Measurements from ENCODE around the gene ITGA11. TPM values are rescaled to one million over a fixed set of nuclear protein-coding genes. Genes with fewer than 3 reads are reported as not detected.

Gene ITGA11
- polyA plus RNA-seq, 1 of the 3 experiments (the other 2 are of a cell fraction), result 0.49 TPM

- no peak overlapping the region for H3K4me3 ChIP-seq (ENCODE audit: low read depth in 2 of 2, low read length in 1 of 2)
- no peaks in the 10 kb centered on the region for H3K9me3 ChIP-seq
- DNase-seq, result no peak
- H3K9me2 ChIP-seq, result no peaks in the 10 kb centered on the region
- POLR2A ChIA-PET, result interaction anchor here (0.9 kb wide), 1 partner anchor 11 kb away, joined by 3 read pairs; no protein-coding TSS in a partner anchor
- TF ChIP-seq TAF1 (IDR thresholded peaks at IDR 0.05; ENCODE audit: borderline replicate concordance, low read depth, low read length), result no peak
- no peak for TF ChIP-seq TEAD4 (IDR thresholded peaks at IDR 0.05; ENCODE audit: borderline replicate concordance, insufficient read depth)
- TF ChIP-seq, protein P1, sequence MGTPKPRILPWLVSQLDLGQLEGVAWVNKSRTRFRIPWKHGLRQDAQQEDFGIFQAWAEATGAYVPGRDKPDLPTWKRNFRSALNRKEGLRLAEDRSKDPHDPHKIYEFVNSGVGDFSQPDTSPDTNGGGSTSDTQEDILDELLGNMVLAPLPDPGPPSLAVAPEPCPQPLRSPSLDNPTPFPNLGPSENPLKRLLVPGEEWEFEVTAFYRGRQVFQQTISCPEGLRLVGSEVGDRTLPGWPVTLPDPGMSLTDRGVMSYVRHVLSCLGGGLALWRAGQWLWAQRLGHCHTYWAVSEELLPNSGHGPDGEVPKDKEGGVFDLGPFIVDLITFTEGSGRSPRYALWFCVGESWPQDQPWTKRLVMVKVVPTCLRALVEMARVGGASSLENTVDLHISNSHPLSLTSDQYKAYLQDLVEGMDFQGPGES (IDR thresholded peaks at IDR 0.05; ENCODE audit: low read depth, low read length), result no peak
- TF ChIP-seq GATA2 (CRISPR knock-in tag; IDR thresholded peaks at IDR 0.05), result no peak
- TF ChIP-seq MXI1 (IDR thresholded peaks at IDR 0.05; ENCODE audit: low read depth, low read length), result no peak
- TF ChIP-seq FOXM1 (IDR thresholded peaks at IDR 0.05; ENCODE audit: low read depth), result no peak
- peaks cover 6% of the 10 kb centered on the region; the same call in 1 of the 2 replicates for H3K79me2 ChIP-seq (ENCODE audit: insufficient read depth)
- H3K27ac ChIP-seq (ENCODE audit: low read depth in 2 of 2, low read length in 1 of 2), result no peak overlapping the region
- H3K4me1 ChIP-seq (ENCODE audit: control insufficient read depth in 1 of 2, insufficient read depth in 2 of 2, low read depth in 1 of 2, low read length in 1 of 2), result peaks cover 0 to 4% of the 10 kb centered on the region in 2 experiments; a peak in 2 of 4 replicates
- WGBS (ENCODE audit: low lambda C conversion rate), result 97% methylated on average over 6 of the region's 6 CpGs
- H3K36me3 ChIP-seq (replicated peaks in 1 of 2; ENCODE audit: control insufficient read depth in 1 of 2, insufficient read depth in 2 of 2, low read length in 1 of 2), result peaks cover 5 to 10% of the 10 kb centered on the region in 2 experiments
- H3K9ac ChIP-seq, result no peak overlapping the region
- no peaks in the 10 kb centered on the region for H4K20me1 ChIP-seq (ENCODE audit: insufficient read depth)
- H2AFZ ChIP-seq (ENCODE audit: low read depth), result no peak overlapping the region
- H3F3A ChIP-seq (replicated peaks; ENCODE audit: insufficient read depth), result peaks cover 14% of the 10 kb centered on the region
- CTCF ChIA-PET, result interaction anchor here (0.9 to 2.7 kb wide), 7 partner anchors 21 to 371 kb away, joined by 3 to 14 read pairs (median 3); partner anchors contain the start of gene FEM1B
- no peak overlapping the region for H3K4me2 ChIP-seq
- no peaks in the 10 kb centered on the region for H3K27me3 ChIP-seq (ENCODE audit: insufficient read depth)
These were observed 129.2 kb downstream of the ITGA11 start for GRCh38 chr15:68302729-68303128.

- Histone ChIP-seq H3K9me3 (no peaks in the 10 kb centered on the region), H3F3A (replicated peaks; ENCODE audit: insufficient read depth) (peaks cover 17% of the 10 kb centered on the region), H3K79me2 (ENCODE audit: insufficient read depth) (peaks cover 20% of the 10 kb centered on the region), H3K9ac (no peak overlapping the region), H3K4me2 (no peak overlapping the region), H3K4me1 (ENCODE audit: control insufficient read depth in 1 of 2, insufficient read depth in 2 of 2, low read depth in 1 of 2, low read length in 1 of 2) (peaks cover 0 to 4% of the 10 kb centered on the region in 2 experiments; a peak in 2 of 4 replicates), H3K27ac (ENCODE audit: low read depth in 2 of 2, low read length in 1 of 2) (no peak overlapping the region), H3K27me3 (ENCODE audit: insufficient read depth) (no peaks in the 10 kb centered on the region), H2AFZ (ENCODE audit: low read depth) (no peak overlapping the region), H3K9me2 (no peaks in the 10 kb centered on the region), H3K4me3 (ENCODE audit: low read depth in 2 of 2, low read length in 1 of 2) (no peak overlapping the region), H3K36me3 (replicated peaks in 1 of 2; ENCODE audit: control insufficient read depth in 1 of 2, insufficient read depth in 2 of 2, low read length in 1 of 2) (peaks cover 8 to 24% of the 10 kb centered on the region in 2 experiments), H4K20me1 (ENCODE audit: insufficient read depth) (no peaks in the 10 kb centered on the region)
- no peak for DNase-seq
- ChIA-PET POLR2A (no interaction called here), CTCF (no interaction called here)
- WGBS (ENCODE audit: low lambda C conversion rate), result 96% methylated on average over 8 of the region's 8 CpGs
- TF ChIP-seq SIN3A (IDR thresholded peaks at IDR 0.05; ENCODE audit: borderline replicate concordance, low read depth, low read length) (no peak), JUND (IDR thresholded peaks at IDR 0.05) (no peak), ELF1 (IDR thresholded peaks at IDR 0.05) (no peak), FOSL2 (IDR thresholded peaks at IDR 0.05; ENCODE audit: borderline replicate concordance, low read depth) (no peak), GATA2 (CRISPR knock-in tag; IDR thresholded peaks at IDR 0.05) (no peak), ZBTB33 (IDR thresholded peaks at IDR 0.05; ENCODE audit: borderline replicate concordance, low read depth) (no peak), CTCF (IDR thresholded peaks at IDR 0.05) (no peak), USF2 (IDR thresholded peaks at IDR 0.05; ENCODE audit: borderline replicate concordance, low read depth, low read length) (no peak), RAD21 (IDR thresholded peaks at IDR 0.05; ENCODE audit: low read length) (no peak), TCF12 (IDR thresholded peaks at IDR 0.05) (no peak)
- TF ChIP-seq, protein P2, sequence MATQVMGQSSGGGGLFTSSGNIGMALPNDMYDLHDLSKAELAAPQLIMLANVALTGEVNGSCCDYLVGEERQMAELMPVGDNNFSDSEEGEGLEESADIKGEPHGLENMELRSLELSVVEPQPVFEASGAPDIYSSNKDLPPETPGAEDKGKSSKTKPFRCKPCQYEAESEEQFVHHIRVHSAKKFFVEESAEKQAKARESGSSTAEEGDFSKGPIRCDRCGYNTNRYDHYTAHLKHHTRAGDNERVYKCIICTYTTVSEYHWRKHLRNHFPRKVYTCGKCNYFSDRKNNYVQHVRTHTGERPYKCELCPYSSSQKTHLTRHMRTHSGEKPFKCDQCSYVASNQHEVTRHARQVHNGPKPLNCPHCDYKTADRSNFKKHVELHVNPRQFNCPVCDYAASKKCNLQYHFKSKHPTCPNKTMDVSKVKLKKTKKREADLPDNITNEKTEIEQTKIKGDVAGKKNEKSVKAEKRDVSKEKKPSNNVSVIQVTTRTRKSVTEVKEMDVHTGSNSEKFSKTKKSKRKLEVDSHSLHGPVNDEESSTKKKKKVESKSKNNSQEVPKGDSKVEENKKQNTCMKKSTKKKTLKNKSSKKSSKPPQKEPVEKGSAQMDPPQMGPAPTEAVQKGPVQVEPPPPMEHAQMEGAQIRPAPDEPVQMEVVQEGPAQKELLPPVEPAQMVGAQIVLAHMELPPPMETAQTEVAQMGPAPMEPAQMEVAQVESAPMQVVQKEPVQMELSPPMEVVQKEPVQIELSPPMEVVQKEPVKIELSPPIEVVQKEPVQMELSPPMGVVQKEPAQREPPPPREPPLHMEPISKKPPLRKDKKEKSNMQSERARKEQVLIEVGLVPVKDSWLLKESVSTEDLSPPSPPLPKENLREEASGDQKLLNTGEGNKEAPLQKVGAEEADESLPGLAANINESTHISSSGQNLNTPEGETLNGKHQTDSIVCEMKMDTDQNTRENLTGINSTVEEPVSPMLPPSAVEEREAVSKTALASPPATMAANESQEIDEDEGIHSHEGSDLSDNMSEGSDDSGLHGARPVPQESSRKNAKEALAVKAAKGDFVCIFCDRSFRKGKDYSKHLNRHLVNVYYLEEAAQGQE (IDR thresholded peaks at IDR 0.05; ENCODE audit: low read depth, low read length), result no peak
- TF ChIP-seq, protein P3, sequence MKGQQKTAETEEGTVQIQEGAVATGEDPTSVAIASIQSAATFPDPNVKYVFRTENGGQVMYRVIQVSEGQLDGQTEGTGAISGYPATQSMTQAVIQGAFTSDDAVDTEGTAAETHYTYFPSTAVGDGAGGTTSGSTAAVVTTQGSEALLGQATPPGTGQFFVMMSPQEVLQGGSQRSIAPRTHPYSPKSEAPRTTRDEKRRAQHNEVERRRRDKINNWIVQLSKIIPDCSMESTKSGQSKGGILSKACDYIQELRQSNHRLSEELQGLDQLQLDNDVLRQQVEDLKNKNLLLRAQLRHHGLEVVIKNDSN (IDR thresholded peaks at IDR 0.05; ENCODE audit: borderline replicate concordance, low read depth), result no peak
These were observed 130.7 kb downstream of the ITGA11 start for GRCh38 chr15:68301301-68301700.

All from SK-N-SH (cell line).